Inflammatory macrophage treated with lipopolysaccharide for 1 hour (primary cell): ENCODE measurements around the gene CFTR.

Experiments used
- DNase-seq, 2 donors: peaks; one replicate each; pipeline ENCODE4 v3.0.0-alpha.2; 2020 to 2022

The CFTR gene

DNA sequence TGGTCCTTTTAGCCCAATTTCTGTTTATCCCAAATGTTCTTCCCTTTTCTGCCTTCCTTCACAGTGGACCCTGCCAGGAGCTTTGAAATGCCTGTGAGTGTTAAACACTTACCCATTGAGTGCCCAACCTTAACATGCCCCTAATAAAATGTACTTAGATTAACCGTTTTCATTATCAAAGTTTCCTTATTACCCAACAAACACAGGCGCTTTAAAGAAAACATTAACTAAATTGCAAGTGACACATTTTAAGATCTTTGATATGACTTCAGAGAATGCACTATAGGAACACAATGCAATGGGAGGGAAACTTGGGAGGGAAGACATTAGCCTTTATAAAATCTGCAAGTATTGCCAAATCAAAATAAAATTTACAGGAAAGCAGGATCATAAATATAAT is 177.0 kb downstream of the CFTR start:
- DNase-seq = no peak

DNA sequence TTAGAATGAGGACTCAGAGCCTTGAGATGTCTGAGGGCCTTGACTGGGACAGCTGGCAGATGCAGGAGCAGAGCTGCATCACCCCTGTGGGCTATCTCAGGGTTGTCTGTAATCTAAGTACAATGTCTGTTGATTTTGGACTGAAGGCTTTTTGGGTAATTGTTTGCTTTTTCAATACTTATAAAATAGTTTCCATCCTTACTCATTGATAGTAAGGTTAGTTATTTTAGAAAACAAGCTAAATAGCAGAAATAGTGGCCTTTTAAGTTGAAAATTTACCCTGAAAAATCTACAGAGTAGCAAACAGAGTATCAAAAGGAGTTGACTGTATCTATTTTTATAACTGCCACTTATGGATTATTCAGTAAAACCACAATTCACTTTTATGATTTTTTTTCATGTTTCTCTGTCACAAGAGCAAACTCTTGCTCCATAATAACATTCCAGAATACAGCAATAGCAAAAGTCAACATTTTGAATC is 179.7 kb downstream of the CFTR start:
- DNase-seq = no peak

GRCh38 chr7:117661328-117661727 is 181.5 kb downstream of the CFTR start:
- no peak for DNase-seq

DNA sequence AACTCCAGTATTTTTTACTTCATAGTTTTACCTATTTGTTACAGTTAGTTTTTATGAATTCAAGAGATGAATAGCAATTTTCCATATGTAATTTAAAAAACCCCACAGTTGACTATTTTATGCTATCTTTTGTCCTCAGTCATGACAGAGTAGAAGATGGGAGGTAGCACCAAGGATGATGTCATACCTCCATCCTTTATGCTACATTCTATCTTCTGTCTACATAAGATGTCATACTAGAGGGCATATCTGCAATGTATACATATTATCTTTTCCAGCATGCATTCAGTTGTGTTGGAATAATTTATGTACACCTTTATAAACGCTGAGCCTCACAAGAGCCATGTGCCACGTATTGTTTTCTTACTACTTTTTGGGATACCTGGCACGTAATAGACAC is 184.2 kb downstream of the CFTR start:
- no peak for DNase-seq

DNA sequence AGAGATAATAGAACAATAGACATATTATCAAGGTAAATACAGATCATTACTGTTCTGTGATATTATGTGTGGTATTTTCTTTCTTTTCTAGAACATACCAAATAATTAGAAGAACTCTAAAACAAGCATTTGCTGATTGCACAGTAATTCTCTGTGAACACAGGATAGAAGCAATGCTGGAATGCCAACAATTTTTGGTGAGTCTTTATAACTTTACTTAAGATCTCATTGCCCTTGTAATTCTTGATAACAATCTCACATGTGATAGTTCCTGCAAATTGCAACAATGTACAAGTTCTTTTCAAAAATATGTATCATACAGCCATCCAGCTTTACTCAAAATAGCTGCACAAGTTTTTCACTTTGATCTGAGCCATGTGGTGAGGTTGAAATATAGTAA is 185.5 kb downstream of the CFTR start:
- DNase-seq = no peak

DNA sequence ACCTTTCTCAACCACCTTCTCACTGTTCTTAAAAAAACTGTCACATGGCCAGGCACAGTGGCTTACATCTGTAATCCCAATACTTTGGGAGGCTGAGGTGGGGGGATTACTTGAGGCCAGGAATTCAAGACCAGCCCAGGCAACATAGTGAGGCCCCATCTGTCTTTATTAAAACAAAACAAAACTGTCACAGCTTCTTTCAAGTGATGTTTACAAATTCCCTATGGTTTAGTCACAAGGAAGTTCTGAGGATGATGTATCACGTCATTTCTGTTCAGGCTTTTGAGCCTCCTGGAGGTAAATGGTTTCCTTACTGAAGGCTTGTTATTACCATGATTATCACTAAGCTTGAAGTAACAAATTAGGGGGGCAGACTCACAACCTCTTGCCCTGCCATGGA is 186.2 kb downstream of the CFTR start:
- no peak for DNase-seq

DNA sequence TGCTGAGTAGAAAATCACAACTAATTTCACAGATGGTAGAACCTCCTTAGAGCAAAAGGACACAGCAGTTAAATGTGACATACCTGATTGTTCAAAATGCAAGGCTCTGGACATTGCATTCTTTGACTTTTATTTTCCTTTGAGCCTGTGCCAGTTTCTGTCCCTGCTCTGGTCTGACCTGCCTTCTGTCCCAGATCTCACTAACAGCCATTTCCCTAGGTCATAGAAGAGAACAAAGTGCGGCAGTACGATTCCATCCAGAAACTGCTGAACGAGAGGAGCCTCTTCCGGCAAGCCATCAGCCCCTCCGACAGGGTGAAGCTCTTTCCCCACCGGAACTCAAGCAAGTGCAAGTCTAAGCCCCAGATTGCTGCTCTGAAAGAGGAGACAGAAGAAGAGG is 186.9 kb downstream of the CFTR start:
- DNase-seq = no peak

GRCh38 chr7:117667456-117667855 is 187.6 kb downstream of the CFTR start:
- no peak for DNase-seq

DNA sequence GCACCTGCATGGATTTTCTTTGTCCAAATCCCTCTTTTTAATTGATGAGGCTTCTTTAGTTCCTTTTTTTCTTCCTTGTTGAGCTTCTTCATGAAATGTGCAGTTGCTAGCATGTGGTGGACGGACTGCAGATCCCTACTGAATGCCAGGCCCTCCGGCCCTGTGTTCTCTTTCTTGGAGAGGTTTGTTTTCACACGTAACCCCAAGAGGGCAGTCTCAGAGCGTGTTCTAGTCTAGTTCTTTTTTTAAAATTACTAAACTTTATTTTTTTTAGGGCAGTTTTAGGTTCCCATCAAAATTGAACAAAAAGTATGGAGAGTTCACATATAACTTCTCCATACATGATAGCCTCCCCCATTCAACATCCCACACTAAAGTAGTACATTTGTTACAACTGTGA is 190.0 kb downstream of the CFTR start:
- no peak for DNase-seq

DNA sequence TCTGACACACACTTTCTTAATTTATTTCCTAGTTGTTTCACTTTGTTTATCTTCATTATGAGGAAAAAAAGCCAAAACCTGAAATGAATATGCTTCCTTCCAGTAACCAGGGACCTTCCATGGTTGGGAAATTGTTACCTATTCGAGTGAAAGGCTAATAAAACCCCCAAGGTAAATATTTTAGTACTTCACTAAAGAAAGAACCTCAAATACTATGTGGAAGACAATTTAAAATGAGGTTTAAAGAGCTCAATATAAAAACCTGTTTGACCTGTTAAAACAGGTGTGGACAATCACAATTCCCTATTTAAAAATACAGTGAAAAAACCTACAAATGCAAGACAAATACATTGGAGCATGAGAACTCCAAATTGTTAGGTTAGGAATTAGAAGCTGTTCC is 192.6 kb downstream of the CFTR start:
- DNase-seq = no peak

DNA sequence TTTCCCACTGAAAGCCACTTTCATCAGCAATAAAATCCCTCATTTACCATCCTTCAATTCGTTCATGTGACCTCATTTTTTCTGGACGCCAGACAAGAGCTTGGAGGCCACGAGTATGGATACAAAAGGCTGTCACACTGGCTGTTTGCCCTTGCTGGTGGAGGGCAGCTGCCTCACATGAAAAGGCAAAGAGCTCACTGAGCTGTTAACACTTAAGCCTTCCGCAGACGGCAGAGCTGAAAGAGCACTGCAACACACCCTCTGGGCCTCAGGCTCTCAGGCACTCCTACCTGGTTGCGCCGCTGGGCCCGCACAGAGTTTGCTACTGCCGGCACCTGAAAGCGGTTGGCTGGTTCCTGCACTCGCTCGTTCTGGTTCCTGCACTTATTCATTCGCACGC is 193.5 kb downstream of the CFTR start:
- no peak for DNase-seq

DNA sequence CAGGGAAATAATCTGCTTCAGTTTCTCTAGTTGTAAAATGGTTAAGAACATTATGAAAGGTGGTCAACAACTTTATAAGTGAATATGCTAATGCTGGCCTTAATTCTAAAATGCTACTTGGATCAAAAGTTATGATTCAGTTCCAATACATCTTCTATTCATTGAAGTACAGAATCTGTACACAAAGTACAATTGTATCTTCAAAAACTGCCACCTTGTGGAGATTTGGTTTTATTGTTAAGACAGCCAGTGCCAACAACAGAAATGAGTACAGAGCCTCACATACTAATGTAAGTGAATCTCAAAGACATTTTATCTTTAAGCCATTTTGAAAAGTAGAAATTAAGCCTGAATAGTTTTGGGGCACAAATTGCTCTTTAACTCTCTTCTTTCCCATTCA is 194.0 kb downstream of the CFTR start:
- DNase-seq = peak in 1 of 2 donors; percentile 1

- DNase-seq = no peak
Observed at GRCh38 chr7:117674617-117675016, 194.8 kb downstream of the CFTR start.

GRCh38 chr7:117675497-117676435 is 195.9 kb downstream of the CFTR start:
- DNase-seq = no peak

GRCh38 chr7:117679120-117679519 is 199.3 kb downstream of the CFTR start:
- no peak for DNase-seq

DNA sequence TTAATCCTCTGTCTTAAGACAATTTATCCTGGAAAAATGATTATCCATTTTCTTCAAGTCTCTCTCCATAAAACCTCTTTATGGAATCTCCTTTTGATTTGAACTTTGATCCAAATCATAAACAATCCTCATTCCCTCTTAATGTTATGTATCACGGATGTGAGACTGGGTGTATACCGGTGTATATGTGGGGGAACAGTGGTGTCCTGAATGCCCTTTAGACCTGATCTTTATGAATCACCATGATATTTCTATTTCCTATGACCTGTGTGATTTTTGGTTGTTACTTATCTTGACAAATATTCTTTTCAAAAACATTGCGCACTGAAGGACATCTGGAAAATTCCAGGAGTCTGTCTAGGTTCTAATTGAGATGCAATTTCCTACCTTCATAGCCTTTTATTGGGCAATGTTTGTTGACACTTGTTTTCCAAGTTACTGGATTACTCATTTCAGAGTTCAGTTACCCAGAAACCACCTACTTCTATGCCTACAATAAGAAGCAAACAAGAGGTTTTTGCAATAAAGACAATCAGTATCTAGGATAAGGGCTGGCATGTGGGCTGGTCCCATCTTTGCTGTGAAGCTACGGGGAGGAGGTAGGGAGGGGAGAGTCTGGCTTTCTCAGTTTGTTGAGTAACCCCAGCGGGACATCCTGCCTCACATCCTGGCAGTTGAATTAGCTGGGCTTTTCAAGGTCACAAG is 203.0 kb downstream of the CFTR start:
- no peak for DNase-seq

- no peak for DNase-seq
Observed at GRCh38 chr7:117683430-117684175, 203.8 kb downstream of the CFTR start.

- no peak for DNase-seq
Observed at GRCh38 chr7:117685795-117686194, 206.0 kb downstream of the CFTR start.

DNA sequence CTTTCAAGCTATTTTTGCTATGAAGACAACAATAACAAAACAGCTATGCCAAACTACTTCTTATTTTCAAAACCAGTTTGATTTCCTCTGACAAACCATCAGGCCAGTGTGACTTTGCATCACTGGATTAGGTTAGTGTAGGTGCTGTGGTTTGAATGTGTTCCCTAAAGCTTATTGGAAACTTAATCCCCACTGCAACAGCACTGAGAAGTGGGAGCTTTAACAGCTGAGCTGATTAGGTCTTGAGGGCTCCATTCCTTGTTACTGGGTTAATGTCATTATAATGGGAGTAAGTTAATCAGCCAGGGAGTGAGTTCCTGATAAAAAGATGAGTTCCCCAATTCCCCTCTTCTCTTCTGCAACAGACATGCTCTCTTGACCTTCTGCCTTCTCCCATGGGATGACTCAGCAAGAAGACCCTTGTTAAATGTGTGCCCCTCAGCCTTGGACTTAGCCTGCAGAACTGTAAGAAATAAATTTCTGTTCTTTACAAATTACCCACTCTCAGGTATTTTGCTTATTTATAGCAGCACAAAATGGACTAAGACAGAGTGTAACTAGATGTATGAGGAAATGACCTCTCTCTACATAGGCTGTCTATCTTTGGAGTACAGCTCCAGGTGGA is 206.6 kb downstream of the CFTR start:
- DNase-seq = no peak

GRCh38 chr7:117688126-117688525 is 208.3 kb downstream of the CFTR start:
- DNase-seq = no peak

- no peak for DNase-seq
Observed at GRCh38 chr7:117689406-117689805, 209.6 kb downstream of the CFTR start.

DNA sequence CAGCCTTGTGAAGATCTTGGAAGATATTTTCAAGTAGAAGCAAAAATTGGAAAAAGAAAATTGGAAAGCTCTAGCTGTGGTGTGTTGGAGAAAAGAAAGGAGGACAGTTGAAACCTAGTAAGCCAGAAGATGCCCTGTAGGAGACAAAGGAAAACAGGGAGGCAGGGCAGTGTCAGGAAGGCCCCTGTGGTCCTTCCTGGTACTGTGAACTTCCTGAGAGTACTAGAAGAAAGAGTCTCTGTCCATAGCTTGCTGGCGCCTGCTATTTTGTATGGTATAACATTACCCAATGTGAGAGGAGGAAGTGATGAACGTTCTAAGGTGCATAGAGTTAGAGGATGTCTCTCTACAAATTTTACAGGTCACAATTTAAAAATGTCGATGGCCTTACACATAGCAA is 210.3 kb downstream of the CFTR start:
- DNase-seq = no peak

- no peak for DNase-seq
Observed at GRCh38 chr7:117692338-117692737, 212.5 kb downstream of the CFTR start.
